SK-N-SH treated with all-trans-retinoic acid at 6 μM for 48 hours (cell line): Measurements from ENCODE around the gene PEX26.

ENCODE experiments used
- ATAC-seq: fragments of 200-7000 bp; cut with Tn5 transposase; 3 replicates; pipeline ENCODE4 v1.9.1; 2020; ENCODE audit warnings: mild to moderate bottlenecking, moderate library complexity
- ARNTL ChIP-seq: fragments of 450-650 bp; formaldehyde crosslinking; IDR thresholded peaks from 2 replicates; pipeline ENCODE4 v1.5.0; 2020; ENCODE audit warnings: low read depth, mild to moderate bottlenecking, moderate library complexity, borderline replicate concordance
- BACH2 ChIP-seq: fragments of 250-450 bp; sonication (Bioruptor Pico); IDR thresholded peaks from 2 replicates; pipeline ENCODE4 v1.9.0; 2021; ENCODE audit warnings: mild to moderate bottlenecking, borderline replicate concordance
- CSDC2 ChIP-seq: fragments of 250-450 bp; sonication (Bioruptor Pico); IDR thresholded peaks from 2 replicates; pipeline ENCODE4 v1.5.0; 2020; ENCODE audit warnings: mild to moderate bottlenecking, moderate library complexity
- ESRRG ChIP-seq: fragments of 250-450 bp; sonication (Bioruptor Pico); IDR thresholded peaks from 2 replicates; pipeline ENCODE4 v1.6.1; 2021; ENCODE audit warnings: mild to moderate bottlenecking
- GLIS3 ChIP-seq: fragments of 250-450 bp; sonication (Bioruptor Pico); IDR thresholded peaks from 2 replicates; pipeline ENCODE4 v1.5.0; 2020; ENCODE audit warnings: mild to moderate bottlenecking, moderate library complexity
- ISL1 ChIP-seq: fragments of 250-450 bp; sonication (Bioruptor Pico); IDR thresholded peaks from 2 replicates; pipeline ENCODE4 v2.1.2; 2022; ENCODE audit warnings: mild to moderate bottlenecking, moderate library complexity
- OSR1 ChIP-seq: fragments of 250-450 bp; sonication (Bioruptor Pico); IDR thresholded peaks from 2 replicates; pipeline ENCODE4 v1.8.0; 2022; ENCODE audit warnings: moderate library complexity, mild to moderate bottlenecking, inconsistent platforms
- RARB ChIP-seq: fragments of 250-450 bp; sonication (Bioruptor Pico); IDR thresholded peaks from 2 replicates; pipeline ENCODE4 v1.8.0; 2021; ENCODE audit warnings: mild to moderate bottlenecking, moderate library complexity
- SNAI2 ChIP-seq: fragments of 250-450 bp; sonication (Bioruptor Pico); IDR thresholded peaks from 2 replicates; pipeline ENCODE4 v1.5.0; 2020; ENCODE audit warnings: mild to moderate bottlenecking, moderate library complexity
- TOX ChIP-seq: fragments of 250-450 bp; sonication (Bioruptor Pico); IDR thresholded peaks from 2 replicates; pipeline ENCODE4 v1.8.0; 2021; ENCODE audit warnings: mild to moderate bottlenecking, moderate library complexity, borderline replicate concordance
- ZFP30 ChIP-seq: fragments of 450-650 bp; formaldehyde crosslinking; IDR thresholded peaks from 2 replicates; pipeline ENCODE4 v1.5.0; 2022; ENCODE audit warnings: mild to moderate bottlenecking, moderate library complexity
- ZNF565 ChIP-seq: fragments of 450-650 bp; formaldehyde crosslinking; conservative IDR thresholded peaks from 2 replicates; pipeline ENCODE4 v1.5.0; 2020; ENCODE audit warnings: low read depth, mild to moderate bottlenecking, moderate library complexity
- ZNF70 ChIP-seq: fragments of 450-650 bp; formaldehyde crosslinking; IDR thresholded peaks from 2 replicates; pipeline ENCODE4 v1.5.0; 2020; ENCODE audit warnings: mild to moderate bottlenecking, moderate library complexity
- ZNF8 ChIP-seq: fragments of 450-650 bp; formaldehyde crosslinking; IDR thresholded peaks from 2 replicates; pipeline ENCODE4 v1.5.0; 2020; ENCODE audit warnings: mild to moderate bottlenecking, moderate library complexity
- TF ChIP-seq, protein P1 (sequence below): fragments of 250-450 bp; sonication (Bioruptor Pico); IDR thresholded peaks from 2 replicates; pipeline ENCODE4 v1.5.0; 2020; ENCODE audit warnings: mild to moderate bottlenecking, moderate library complexity
- TF ChIP-seq, protein P2 (sequence below): fragments of 250-450 bp; sonication (Bioruptor Pico); IDR thresholded peaks from 2 replicates; pipeline ENCODE4 v1.5.1; 2021; ENCODE audit warnings: mild to moderate bottlenecking, moderate library complexity
- TF ChIP-seq, protein P3 (sequence below): fragments of 250-450 bp; sonication (Bioruptor Pico); IDR thresholded peaks from 2 replicates; pipeline ENCODE4 v1.5.1; 2020; ENCODE audit warnings: low read depth, mild to moderate bottlenecking, moderate library complexity
- TF ChIP-seq, protein P4 (sequence below): fragments of 250-450 bp; sonication (Bioruptor Pico); IDR thresholded peaks from 2 replicates; pipeline ENCODE4 v1.8.0; 2021; ENCODE audit warnings: low read depth, mild to moderate bottlenecking, moderate library complexity, borderline replicate concordance

The PEX26 gene

DNA sequence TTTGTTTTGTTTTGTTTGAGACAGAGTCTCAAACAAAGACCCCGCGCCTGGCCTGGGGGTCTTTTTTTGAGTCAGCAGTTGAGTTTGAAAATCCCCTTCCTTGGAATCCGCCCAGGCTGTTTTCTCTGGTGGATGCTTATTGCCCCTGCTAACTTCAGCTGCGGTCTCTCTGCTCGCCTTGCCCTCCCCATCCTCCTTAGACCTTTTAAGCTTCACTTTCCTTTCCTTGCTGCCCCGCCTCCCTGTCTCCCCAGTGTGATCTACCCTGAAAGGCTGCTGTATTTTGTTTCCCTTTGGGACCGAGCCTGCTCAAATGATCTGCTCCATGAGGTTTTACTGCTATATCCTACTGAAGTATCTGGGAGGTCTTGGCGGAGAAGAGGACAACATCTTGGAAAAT lies 74.7 kb downstream of the PEX26 start:
- ATAC-seq = no peak
- TF ChIP-seq ESRRG (CRISPR knock-in tag) = no peak
- TF ChIP-seq BACH2 (CRISPR knock-in tag) = no peak
- TF ChIP-seq ZNF8 (CRISPR knock-in tag) = no peak
- TF ChIP-seq ZNF70 (CRISPR knock-in tag) = no peak

DNA sequence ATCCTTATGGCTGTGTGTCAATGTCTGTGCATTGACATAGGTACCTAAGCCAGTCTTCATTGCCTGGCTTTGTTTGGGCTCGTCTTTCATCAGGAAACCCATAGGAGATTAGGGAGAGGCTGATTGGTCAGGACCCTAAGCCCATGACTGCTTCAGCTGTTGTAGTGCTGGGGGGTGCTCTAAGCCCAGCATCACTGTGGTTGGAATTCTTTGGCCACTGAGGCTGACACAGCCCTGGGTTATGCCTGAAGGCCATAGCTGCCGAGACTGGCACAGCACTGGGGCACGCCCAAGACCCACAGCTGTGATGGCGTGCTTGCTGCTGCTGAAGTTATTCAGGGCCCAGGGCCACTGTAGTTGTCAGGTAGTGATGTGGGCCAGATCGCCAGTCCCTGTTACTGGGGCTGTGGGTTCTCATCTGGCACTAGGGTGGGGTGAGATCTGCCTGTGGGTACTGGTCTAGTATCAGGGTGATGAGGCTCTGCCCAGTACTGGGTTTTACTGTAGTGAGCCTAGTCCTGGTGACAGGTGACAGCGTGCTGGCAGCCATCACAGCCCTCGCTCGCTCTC lies 77.1 kb downstream of the PEX26 start:
- ATAC-seq = no peak
- TF ChIP-seq OSR1 (CRISPR knock-in tag) (no peak), ZNF70 (CRISPR knock-in tag) (no peak), BACH2 (CRISPR knock-in tag) (no peak), TOX (CRISPR knock-in tag) (no peak), ESRRG (CRISPR knock-in tag) (no peak), CSDC2 (CRISPR knock-in tag) (no peak), ZNF565 (no peak), ARNTL (CRISPR knock-in tag) (no peak), RARB (CRISPR knock-in tag) (no peak), GLIS3 (CRISPR knock-in tag) (no peak), ZFP30 (CRISPR knock-in tag) (no peak), SNAI2 (CRISPR knock-in tag) (no peak), ISL1 (CRISPR knock-in tag) (no peak)
- TF ChIP-seq, protein P1, sequence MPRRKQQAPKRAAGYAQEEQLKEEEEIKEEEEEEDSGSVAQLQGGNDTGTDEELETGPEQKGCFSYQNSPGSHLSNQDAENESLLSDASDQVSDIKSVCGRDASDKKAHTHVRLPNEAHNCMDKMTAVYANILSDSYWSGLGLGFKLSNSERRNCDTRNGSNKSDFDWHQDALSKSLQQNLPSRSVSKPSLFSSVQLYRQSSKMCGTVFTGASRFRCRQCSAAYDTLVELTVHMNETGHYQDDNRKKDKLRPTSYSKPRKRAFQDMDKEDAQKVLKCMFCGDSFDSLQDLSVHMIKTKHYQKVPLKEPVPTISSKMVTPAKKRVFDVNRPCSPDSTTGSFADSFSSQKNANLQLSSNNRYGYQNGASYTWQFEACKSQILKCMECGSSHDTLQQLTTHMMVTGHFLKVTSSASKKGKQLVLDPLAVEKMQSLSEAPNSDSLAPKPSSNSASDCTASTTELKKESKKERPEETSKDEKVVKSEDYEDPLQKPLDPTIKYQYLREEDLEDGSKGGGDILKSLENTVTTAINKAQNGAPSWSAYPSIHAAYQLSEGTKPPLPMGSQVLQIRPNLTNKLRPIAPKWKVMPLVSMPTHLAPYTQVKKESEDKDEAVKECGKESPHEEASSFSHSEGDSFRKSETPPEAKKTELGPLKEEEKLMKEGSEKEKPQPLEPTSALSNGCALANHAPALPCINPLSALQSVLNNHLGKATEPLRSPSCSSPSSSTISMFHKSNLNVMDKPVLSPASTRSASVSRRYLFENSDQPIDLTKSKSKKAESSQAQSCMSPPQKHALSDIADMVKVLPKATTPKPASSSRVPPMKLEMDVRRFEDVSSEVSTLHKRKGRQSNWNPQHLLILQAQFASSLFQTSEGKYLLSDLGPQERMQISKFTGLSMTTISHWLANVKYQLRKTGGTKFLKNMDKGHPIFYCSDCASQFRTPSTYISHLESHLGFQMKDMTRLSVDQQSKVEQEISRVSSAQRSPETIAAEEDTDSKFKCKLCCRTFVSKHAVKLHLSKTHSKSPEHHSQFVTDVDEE (CRISPR knock-in tag) = no peak
- TF ChIP-seq, protein P2, sequence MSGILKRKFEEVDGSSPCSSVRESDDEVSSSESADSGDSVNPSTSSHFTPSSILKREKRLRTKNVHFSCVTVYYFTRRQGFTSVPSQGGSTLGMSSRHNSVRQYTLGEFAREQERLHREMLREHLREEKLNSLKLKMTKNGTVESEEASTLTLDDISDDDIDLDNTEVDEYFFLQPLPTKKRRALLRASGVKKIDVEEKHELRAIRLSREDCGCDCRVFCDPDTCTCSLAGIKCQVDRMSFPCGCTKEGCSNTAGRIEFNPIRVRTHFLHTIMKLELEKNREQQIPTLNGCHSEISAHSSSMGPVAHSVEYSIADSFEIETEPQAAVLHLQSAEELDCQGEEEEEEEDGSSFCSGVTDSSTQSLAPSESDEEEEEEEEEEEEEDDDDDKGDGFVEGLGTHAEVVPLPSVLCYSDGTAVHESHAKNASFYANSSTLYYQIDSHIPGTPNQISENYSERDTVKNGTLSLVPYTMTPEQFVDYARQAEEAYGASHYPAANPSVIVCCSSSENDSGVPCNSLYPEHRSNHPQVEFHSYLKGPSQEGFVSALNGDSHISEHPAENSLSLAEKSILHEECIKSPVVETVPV (CRISPR knock-in tag) = no peak
- TF ChIP-seq, protein P3, sequence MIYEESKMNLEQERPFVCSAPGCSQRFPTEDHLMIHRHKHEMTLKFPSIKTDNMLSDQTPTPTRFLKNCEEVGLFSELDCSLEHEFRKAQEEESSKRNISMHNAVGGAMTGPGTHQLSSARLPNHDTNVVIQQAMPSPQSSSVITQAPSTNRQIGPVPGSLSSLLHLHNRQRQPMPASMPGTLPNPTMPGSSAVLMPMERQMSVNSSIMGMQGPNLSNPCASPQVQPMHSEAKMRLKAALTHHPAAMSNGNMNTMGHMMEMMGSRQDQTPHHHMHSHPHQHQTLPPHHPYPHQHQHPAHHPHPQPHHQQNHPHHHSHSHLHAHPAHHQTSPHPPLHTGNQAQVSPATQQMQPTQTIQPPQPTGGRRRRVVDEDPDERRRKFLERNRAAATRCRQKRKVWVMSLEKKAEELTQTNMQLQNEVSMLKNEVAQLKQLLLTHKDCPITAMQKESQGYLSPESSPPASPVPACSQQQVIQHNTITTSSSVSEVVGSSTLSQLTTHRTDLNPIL (CRISPR knock-in tag) = no peak
- TF ChIP-seq, protein P4, sequence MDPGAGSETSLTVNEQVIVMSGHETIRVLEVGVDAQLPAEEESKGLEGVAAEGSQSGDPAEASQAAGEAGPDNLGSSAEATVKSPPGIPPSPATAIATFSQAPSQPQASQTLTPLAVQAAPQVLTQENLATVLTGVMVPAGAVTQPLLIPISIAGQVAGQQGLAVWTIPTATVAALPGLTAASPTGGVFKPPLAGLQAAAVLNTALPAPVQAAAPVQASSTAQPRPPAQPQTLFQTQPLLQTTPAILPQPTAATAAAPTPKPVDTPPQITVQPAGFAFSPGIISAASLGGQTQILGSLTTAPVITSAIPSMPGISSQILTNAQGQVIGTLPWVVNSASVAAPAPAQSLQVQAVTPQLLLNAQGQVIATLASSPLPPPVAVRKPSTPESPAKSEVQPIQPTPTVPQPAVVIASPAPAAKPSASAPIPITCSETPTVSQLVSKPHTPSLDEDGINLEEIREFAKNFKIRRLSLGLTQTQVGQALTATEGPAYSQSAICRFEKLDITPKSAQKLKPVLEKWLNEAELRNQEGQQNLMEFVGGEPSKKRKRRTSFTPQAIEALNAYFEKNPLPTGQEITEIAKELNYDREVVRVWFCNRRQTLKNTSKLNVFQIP (CRISPR knock-in tag) = no peak
